ENCODE results near the gene DNPH1.

The DNPH1 gene

GRCh38 chr6:43202451-43202850 lies 26.8 kb downstream of the DNPH1 start:
- TF ChIP-seq GATA2 (IDR thresholded peaks at IDR 0.05; ENCODE audit: low read depth, low read length) = no peak
- no peak for TF ChIP-seq GATA3 (IDR thresholded peaks at IDR 0.05; ENCODE audit: low read depth, low read length)

- TF ChIP-seq GATA3 (IDR thresholded peaks at IDR 0.05; ENCODE audit: low read depth, low read length) (no peak), GATA2 (IDR thresholded peaks at IDR 0.05; ENCODE audit: low read depth, low read length) (no peak)
These were observed 28.7 kb downstream of the DNPH1 start for GRCh38 chr6:43200541-43200940.

GRCh38 chr6:43199912-43200311 lies 29.4 kb downstream of the DNPH1 start:
- TF ChIP-seq GATA2 (IDR thresholded peaks at IDR 0.05; ENCODE audit: low read depth, low read length) (no peak), GATA3 (IDR thresholded peaks at IDR 0.05; ENCODE audit: low read depth, low read length) (no peak)

GRCh38 chr6:43196337-43196736 lies 32.9 kb downstream of the DNPH1 start:
- TF ChIP-seq GATA2 (IDR thresholded peaks at IDR 0.05; ENCODE audit: low read depth, low read length) (no peak), GATA3 (IDR thresholded peaks at IDR 0.05; ENCODE audit: low read depth, low read length) (no peak)

GRCh38 chr6:43193929-43194328 lies 35.4 kb downstream of the DNPH1 start:
- TF ChIP-seq GATA2 (IDR thresholded peaks at IDR 0.05; ENCODE audit: low read depth, low read length) (no peak), GATA3 (IDR thresholded peaks at IDR 0.05; ENCODE audit: low read depth, low read length) (no peak)

- TF ChIP-seq GATA3 (IDR thresholded peaks at IDR 0.05; ENCODE audit: low read depth, low read length) (no peak), GATA2 (IDR thresholded peaks at IDR 0.05; ENCODE audit: low read depth, low read length) (no peak)
These were observed 36.4 kb downstream of the DNPH1 start for GRCh38 chr6:43192911-43193310.

- no peak for TF ChIP-seq GATA2 (IDR thresholded peaks at IDR 0.05; ENCODE audit: low read depth, low read length)
- no peak for TF ChIP-seq GATA3 (IDR thresholded peaks at IDR 0.05; ENCODE audit: low read depth, low read length)
These were observed 39.4 kb downstream of the DNPH1 start for GRCh38 chr6:43189776-43190304.

GRCh38 chr6:43188426-43188825 lies 40.9 kb downstream of the DNPH1 start:
- TF ChIP-seq GATA2 (IDR thresholded peaks at IDR 0.05; ENCODE audit: low read depth, low read length) = no peak
- no peak for TF ChIP-seq GATA3 (IDR thresholded peaks at IDR 0.05; ENCODE audit: low read depth, low read length)

GRCh38 chr6:43187821-43188220 lies 41.5 kb downstream of the DNPH1 start:
- TF ChIP-seq GATA2 (IDR thresholded peaks at IDR 0.05; ENCODE audit: low read depth, low read length) = no peak
- no peak for TF ChIP-seq GATA3 (IDR thresholded peaks at IDR 0.05; ENCODE audit: low read depth, low read length)

GRCh38 chr6:43186706-43187105 lies 42.6 kb downstream of the DNPH1 start:
- TF ChIP-seq GATA3 (IDR thresholded peaks at IDR 0.05; ENCODE audit: low read depth, low read length) (no peak), GATA2 (IDR thresholded peaks at IDR 0.05; ENCODE audit: low read depth, low read length) (no peak)

- TF ChIP-seq GATA2 (IDR thresholded peaks at IDR 0.05; ENCODE audit: low read depth, low read length) = no peak
These were observed 43.3 kb downstream of the DNPH1 start for GRCh38 chr6:43186019-43186418.

- TF ChIP-seq GATA3 (IDR thresholded peaks at IDR 0.05; ENCODE audit: low read depth, low read length) (no peak), GATA2 (IDR thresholded peaks at IDR 0.05; ENCODE audit: low read depth, low read length) (no peak)
These were observed 43.8 kb downstream of the DNPH1 start for GRCh38 chr6:43185391-43185985.

GRCh38 chr6:43184268-43184985 lies 44.9 kb downstream of the DNPH1 start:
- TF ChIP-seq GATA3 (IDR thresholded peaks at IDR 0.05; ENCODE audit: low read depth, low read length) (no peak), GATA2 (IDR thresholded peaks at IDR 0.05; ENCODE audit: low read depth, low read length) (no peak)

GRCh38 chr6:43183441-43183840 lies 45.8 kb downstream of the DNPH1 start:
- TF ChIP-seq GATA3 (IDR thresholded peaks at IDR 0.05; ENCODE audit: low read depth, low read length) = no peak
